GM19328 (cell line): ENCODE data around the gene MGAT3.
"Not testable (repeated sequence)": the region's sequence is repeated elsewhere in the genome, so short reads cannot be mapped to it uniquely, and the experiment has no call there.

Experiments
- ATAC-seq: cut with Tn5 transposase; IDR thresholded peaks from one replicate; pipeline ENCODE4 v1.9.1; 2021; ENCODE audit warnings: mild to moderate bottlenecking, moderate library complexity; ENCODE audit not compliant: unreplicated experiment

The MGAT3 gene, protein sequence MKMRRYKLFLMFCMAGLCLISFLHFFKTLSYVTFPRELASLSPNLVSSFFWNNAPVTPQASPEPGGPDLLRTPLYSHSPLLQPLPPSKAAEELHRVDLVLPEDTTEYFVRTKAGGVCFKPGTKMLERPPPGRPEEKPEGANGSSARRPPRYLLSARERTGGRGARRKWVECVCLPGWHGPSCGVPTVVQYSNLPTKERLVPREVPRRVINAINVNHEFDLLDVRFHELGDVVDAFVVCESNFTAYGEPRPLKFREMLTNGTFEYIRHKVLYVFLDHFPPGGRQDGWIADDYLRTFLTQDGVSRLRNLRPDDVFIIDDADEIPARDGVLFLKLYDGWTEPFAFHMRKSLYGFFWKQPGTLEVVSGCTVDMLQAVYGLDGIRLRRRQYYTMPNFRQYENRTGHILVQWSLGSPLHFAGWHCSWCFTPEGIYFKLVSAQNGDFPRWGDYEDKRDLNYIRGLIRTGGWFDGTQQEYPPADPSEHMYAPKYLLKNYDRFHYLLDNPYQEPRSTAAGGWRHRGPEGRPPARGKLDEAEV

GRCh38 chr22:39456522-39457197 is at the start of gene MGAT3:
Gene MGAT3, plus strand, starts transcription at chr22:39457012. Its CDS starts 30,336 bp downstream, at chr22:39487348.
- ATAC-seq: no peak

GRCh38 chr22:39408173-39408572 is 48.6 kb upstream of the MGAT3 start:
- ATAC-seq: no peak

- ATAC-seq: no peak
Measured at GRCh38 chr22:39408807-39409206, 48.0 kb upstream of the MGAT3 start.

DNA sequence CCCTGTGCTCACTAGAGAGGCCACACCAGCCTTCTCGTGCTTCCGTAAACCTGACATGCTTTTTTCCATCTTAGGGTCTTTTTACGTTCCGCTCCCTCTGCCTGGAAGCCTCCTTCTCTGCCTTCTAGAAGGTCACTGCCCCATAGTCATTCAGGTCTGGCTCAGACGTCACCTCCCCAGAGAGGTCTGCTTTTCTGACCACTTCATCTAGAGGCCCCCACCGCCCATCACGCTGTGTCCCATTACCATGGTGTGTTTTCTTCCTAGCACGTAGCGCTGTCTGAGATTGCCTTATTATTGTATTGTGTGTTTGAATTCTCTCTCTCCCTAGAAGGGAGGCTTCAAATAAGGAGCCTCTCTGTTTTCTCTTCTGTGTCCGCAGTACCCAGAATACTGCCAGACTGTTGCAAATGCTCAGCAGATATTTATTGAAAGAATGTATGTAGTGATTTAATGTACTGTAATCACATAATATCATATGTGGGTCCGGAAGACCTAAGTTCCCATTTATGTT is 47.2 kb upstream of the MGAT3 start:
- ATAC-seq: no peak

DNA sequence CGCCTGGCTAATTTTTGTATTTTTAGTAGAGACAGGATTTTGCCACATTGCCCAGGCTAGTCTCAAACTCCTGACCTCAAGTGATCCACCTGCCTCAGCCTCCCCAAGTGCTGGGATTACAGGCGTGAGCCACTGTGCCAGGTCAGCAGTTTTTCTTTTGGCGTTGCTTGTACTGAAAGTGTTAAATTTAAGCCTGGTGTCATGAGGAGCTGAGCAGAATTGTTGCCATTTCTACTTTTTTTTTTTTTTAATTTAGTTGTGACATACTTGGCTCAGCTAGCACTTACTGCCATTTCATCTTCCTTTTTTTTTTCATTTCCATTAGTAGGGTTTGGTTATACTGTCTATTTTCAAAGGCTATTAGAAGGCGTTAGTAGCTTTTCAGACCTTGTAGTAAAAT is 46.5 kb upstream of the MGAT3 start:
- no peak for ATAC-seq

DNA sequence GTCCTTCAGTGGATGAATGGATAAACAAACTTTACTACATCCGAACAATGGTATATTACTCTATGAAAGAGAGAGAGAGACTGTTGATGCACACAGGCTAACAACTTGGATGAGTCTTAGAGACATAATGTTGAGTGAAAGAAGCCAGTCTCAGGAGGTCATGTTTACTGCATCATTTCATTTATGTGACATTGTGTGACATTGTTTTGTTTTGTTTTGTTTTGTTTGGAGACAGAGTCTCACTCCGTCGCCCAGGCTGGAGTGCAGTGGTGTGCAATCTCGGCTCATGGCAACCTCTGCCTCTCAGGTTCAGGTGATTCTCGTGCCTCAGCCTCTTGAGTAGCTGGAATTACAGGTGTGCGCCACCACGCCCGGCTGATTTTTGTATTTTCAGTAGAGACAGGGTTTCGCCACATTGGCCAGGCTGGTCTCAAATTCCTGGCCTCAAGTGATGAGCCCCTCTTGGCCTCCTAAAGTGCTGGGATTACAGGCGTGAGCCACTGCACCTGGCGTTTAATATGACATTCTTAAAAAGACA is 44.9 kb upstream of the MGAT3 start:
- ATAC-seq: not testable (repeated sequence)

- not testable (repeated sequence) for ATAC-seq
Measured at GRCh38 chr22:39413204-39413603, 43.6 kb upstream of the MGAT3 start.

DNA sequence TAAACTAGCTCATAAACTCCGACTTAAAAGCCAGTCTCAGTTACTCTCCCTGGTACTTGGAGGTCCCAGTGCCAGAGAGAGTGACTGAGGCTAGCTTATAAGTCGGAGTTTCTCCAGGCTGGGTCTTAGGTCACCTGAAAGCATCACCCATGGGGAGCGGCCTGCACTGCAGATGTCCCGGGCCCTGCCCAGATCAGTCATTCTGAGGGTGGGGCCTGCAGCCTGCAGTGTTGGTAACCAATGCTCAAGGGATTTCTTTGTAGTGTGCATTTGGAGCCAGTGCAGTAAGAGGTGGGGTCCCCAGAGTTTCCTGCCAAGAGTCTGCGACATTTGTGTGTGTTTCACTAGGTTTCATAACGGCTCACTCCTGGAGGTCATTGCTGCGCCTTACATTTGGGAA is 42.4 kb upstream of the MGAT3 start:
- no peak for ATAC-seq

DNA sequence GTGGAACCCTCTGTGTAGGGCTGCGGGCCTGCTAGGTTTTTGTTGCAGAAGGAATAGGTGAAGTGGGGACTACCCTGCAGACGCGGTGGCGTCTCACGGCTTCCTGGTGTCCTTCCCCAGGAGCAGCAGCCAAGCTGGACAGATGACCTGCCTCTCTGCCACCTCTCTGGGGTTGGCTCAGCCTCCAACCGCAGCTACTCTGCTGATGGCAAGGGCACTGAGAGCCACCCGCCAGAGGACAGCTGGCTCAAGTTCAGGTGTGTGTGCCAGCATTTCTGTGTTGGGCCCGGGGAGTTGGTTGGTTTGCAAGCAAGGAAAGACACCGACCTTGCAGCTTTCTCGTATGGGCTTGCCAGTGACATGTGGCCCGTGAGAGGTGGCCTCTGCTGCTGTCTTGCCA is 41.9 kb upstream of the MGAT3 start:
- ATAC-seq: no peak

DNA sequence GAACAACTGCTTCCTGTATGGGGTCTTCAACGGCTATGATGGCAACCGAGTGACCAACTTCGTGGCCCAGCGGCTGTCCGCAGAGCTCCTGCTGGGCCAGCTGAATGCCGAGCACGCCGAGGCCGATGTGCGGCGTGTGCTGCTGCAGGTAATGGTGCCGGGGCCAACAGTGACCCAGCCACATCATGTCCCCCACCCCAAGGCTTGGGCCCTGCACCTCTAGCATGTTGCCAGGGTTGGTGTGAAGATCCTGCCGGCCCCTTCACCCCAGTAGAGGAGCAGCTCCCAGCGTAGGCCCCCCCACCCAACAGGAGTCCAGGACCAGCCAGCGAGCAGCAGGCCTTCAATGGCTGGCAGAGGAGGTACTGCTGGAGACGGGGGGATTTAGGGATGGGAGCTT is 41.3 kb upstream of the MGAT3 start:
- no peak for ATAC-seq

DNA sequence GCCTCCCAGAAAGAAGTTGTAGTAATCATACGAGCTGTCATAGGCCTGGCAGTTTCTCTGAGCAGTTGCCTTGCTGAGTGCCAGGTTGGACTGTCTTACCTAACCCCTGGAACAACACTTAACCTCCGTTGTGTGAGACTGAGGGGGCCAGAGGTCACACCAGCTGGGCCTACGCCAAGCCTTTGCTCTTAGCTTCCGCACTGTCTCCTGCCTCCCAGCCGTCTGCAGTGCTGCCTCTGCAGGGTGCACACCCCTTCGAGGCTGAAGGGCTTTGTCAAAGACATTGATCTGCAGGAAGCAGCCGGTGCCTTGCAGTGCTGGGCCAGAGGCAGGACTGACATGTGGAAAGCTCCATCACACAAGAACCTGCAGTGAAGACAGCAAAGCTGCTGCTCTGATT is 40.5 kb upstream of the MGAT3 start:
- ATAC-seq: no peak

DNA sequence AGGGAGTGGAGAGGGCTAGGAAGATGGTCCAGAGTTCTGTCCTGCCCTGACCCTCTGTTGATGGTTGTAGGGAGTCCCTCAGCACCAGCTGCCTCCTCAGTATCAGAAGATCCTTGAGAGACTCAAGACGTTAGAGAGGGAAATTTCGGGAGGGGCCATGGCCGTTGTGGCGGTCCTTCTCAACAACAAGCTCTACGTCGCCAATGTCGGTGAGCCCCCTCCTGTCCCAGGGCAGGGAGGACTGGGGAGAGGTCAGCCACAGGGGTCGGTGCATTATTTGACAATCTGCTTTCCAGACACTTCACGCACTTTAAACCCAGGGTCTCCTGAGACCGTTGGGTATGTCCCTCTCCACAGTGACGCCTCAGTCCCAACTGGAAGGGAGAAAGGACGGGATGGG is 39.2 kb upstream of the MGAT3 start:
- ATAC-seq: no peak

DNA sequence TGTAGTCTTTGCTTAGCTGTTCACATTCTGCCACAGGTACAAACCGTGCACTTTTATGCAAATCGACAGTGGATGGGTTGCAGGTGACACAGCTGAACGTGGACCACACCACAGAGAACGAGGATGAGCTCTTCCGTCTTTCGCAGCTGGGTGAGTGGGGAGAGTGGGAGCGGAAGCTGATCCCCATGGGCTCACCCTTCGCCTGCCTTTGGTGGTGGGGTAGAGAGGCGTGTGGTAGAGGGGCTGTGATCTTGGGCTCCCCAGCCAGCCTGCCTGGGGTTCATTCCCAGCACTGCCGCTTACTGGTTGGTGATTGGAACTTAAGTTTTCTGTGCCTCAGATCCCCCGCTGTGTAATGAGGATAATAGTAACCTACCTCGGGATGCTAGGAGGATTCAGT is 38.1 kb upstream of the MGAT3 start:
- ATAC-seq: no peak

DNA sequence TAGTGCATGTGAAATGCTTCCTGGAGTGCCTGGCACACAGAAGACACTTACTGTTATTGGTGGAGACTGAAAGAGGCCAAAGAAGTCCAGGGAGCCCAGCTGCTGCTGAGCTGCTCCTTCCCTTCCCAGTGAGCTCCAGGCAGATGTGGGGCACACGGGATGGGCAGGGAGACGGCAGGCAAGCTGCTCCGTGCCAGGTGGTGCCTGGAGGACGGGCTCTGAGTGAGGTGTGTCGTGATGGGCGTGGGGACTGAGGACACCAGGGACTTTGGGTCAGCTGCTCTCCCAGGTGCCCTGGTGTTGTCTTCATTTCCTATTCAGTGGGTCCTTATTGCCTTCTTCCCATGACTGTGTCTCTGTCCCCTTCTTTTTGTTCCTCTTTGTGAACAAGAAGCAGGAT is 37.7 kb upstream of the MGAT3 start:
- ATAC-seq: no peak

DNA sequence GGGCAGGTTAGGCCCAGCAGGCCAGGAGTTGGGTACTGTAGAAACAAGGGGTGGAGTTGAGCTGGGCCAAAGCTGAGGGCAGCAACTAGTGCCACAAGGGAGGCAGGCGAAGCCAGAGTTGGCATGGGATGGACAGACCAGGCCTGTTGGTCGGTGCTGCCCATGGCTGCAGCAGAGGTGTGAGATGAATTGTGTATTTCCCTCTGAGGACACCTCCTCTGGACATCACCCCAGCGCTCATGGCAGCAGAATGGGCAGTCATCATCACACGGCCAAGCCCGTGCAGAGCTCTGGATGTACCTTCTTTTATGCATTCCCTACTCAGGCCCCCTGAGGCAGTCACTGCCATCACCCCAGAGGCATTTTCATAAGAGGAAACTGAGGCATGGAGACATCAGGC is 36.9 kb upstream of the MGAT3 start:
- ATAC-seq: no peak

GRCh38 chr22:39421691-39422090 is 35.1 kb upstream of the MGAT3 start:
- ATAC-seq: no peak

DNA sequence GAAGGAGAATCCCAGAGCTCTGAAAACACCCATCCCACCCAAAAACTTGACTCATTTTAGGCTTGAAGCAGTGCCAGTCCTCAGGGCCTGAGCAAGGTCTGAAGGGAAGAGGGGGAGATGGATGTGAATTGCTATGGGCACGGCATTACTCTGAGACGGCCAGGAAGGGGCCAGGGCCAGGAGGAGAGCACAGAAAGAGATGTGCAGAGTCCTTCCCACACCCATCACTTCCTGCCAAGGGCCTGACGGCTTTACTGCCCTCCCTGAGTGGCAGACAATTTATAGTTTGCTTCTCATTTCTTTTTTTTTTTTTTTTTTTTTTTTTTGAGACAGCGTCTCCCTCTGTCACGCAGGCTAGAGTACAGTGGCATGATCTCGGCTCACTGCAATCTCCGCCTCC is 34.7 kb upstream of the MGAT3 start:
- no peak for ATAC-seq

DNA sequence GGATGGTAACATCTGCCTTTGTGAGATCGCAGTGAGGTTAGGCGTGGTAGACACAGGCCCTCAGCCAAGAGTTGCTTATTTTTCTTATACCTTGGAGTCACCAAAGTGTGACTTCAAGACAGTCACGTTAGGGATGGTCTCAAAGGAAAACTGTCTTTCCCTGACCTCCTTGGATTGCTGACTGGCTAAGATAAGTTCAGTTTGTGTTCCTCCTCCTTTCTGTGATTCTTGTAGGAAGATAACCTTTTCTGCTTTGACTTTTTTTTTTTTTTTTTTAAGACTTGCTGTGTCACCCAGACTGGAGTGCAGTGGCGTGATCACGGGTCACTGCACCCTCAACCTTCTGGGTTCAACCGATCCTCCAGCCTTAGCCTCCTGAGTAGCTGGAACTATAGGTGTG is 34.1 kb upstream of the MGAT3 start:
- no peak for ATAC-seq

DNA sequence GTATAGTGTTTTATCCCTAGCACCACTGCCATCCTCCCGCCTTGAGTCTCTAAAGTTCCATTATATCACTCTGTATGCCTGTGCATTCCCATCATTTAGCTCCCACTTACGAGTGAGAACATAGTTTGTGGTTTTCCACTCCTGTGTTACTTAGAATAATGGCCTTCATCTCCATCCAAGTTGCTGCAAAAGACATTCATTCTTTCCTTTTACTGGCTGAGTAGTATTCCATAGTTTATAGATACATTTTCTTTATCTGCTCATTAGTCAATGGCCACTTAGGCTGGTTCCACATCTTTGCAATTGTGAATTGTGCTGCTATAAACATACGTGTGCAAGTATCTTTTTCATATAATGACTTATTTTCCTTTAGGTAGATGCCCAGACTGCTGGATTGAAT is 32.8 kb upstream of the MGAT3 start:
- no peak for ATAC-seq

- ATAC-seq: no peak
Measured at GRCh38 chr22:39426380-39427043, 30.3 kb upstream of the MGAT3 start.
